Neural cell (in vitro differentiated cells): ENCODE data around the gene GALNT5. TPM values are rescaled to one million over a fixed set of nuclear protein-coding genes. Genes with fewer than 3 reads are reported as not detected.

Source experiments
- H2AFZ ChIP-seq: fragments of 200-600, 300-800 bp; sonication (generic), shearing (Covaris generic); 2 replicates; pipeline ENCODE4 v1.6.0; 2014; ENCODE audit warnings: low read depth, mild to moderate bottlenecking, antibody characterized with exemption, low read length, moderate library complexity
- H3F3A ChIP-seq: fragments of 200-600 bp; shearing (Covaris generic); 2 replicates; pipeline ENCODE4 v1.6.1; 2016; ENCODE audit warnings: mild to moderate bottlenecking, moderate library complexity, mixed read lengths, antibody characterized with exemption, low read length; ENCODE audit not compliant: insufficient read depth, poor library complexity, severe bottlenecking
- H3K27ac ChIP-seq: fragments of 200-600, 300-800 bp; sonication (generic), shearing (Covaris generic); 2 replicates; pipeline ENCODE4 v1.5.1; 2014; ENCODE audit warnings: mild to moderate bottlenecking, low read length, moderate library complexity
- H3K27me3 ChIP-seq: fragments of 300-800, 200-600 bp; sonication (generic), shearing (Covaris generic); 2 replicates; pipeline ENCODE4 v1.6.0; 2014; ENCODE audit warnings: mild to moderate bottlenecking, low read depth, low read length, moderate library complexity; ENCODE audit not compliant: insufficient read depth
- H3K36me3 ChIP-seq: fragments of 300-800, 200-600 bp; sonication (generic), shearing (Covaris generic); 2 replicates; pipeline ENCODE4 v1.5.1; 2014; ENCODE audit warnings: mild to moderate bottlenecking, antibody characterized with exemption, low read length, moderate library complexity; ENCODE audit not compliant: insufficient read depth
- H3K4me2 ChIP-seq: fragments of 300-800, 200-600 bp; sonication (generic), shearing (Covaris generic); 2 replicates; pipeline ENCODE4 v1.6.0; 2014; ENCODE audit warnings: mild to moderate bottlenecking, low read length
- H3K4me3 ChIP-seq: fragments of 300-800, 200-600 bp; sonication (generic), shearing (Covaris generic); 2 replicates; pipeline ENCODE4 v1.5.1; 2014; ENCODE audit warnings: mild to moderate bottlenecking, low read length, moderate library complexity
- H3K79me2 ChIP-seq: fragments of 200-600 bp; shearing (Covaris generic); replicated peaks from 2 replicates; pipeline ENCODE4 v1.6.0; 2014; ENCODE audit warnings: mild to moderate bottlenecking, low read length, moderate library complexity; ENCODE audit not compliant: insufficient read depth
- H3K9ac ChIP-seq: fragments of 300-800, 200-600 bp; sonication (generic), shearing (Covaris generic); 2 replicates; pipeline ENCODE4 v1.6.1; 2016; ENCODE audit warnings: mild to moderate bottlenecking, low read length, mixed read lengths
- H3K9me2 ChIP-seq: fragments of 200-600 bp; shearing (Covaris generic); 2 replicates; pipeline ENCODE4 v1.6.1; 2016; ENCODE audit warnings: mild to moderate bottlenecking, low read length, mixed read lengths; ENCODE audit not compliant: insufficient read depth
- H3K9me3 ChIP-seq: fragments of 200-600, 300-800 bp; sonication (generic), shearing (Covaris generic); 2 replicates; pipeline ENCODE4 v1.6.1; 2016; ENCODE audit warnings: mild to moderate bottlenecking, mixed run types, low read length, moderate library complexity, mixed read lengths
- H4K20me1 ChIP-seq: fragments of 200-600 bp; shearing (Covaris generic); 2 replicates; pipeline ENCODE4 v1.6.1; 2016; ENCODE audit warnings: mild to moderate bottlenecking, mixed run types; ENCODE audit not compliant: insufficient read depth
- CTCF ChIP-seq: fragments of 450-650 bp; IDR thresholded peaks from 2 replicates; pipeline ENCODE4 v1.5.1; 2014; ENCODE audit warnings: antibody characterized with exemption, mild to moderate bottlenecking, moderate library complexity; ENCODE audit not compliant: poor library complexity, severe bottlenecking
- EP300 ChIP-seq: fragments of 450-650 bp; conservative IDR thresholded peaks from 2 replicates; pipeline ENCODE4 v1.6.1; 2014; ENCODE audit warnings: antibody characterized with exemption, mild to moderate bottlenecking, moderate library complexity; ENCODE audit not compliant: poor library complexity, severe bottlenecking
- EZH2 ChIP-seq: fragments of 200-600, 300-800 bp; shearing (Covaris generic), sonication (generic); IDR thresholded peaks from 2 replicates; pipeline ENCODE4 v1.6.1; 2014; ENCODE audit warnings: antibody characterized with exemption, low read length, borderline replicate concordance, mild to moderate bottlenecking; ENCODE audit not compliant: insufficient read depth, poor library complexity, severe bottlenecking
- MXI1 ChIP-seq: fragments of 450-650 bp; conservative IDR thresholded peaks from 2 replicates; pipeline ENCODE4 v1.6.1; 2014; ENCODE audit warnings: antibody characterized with exemption, mild to moderate bottlenecking; ENCODE audit not compliant: poor library complexity, severe bottlenecking
- POLR2AphosphoS5 ChIP-seq: IDR thresholded peaks from 2 replicates; pipeline ENCODE4 v1.6.1; 2012
- RAD21 ChIP-seq: fragments of 450-650 bp; conservative IDR thresholded peaks from 2 replicates; pipeline ENCODE4 v1.6.1; 2014; ENCODE audit warnings: antibody characterized with exemption, mild to moderate bottlenecking, moderate library complexity
- REST ChIP-seq: IDR thresholded peaks from 2 replicates; pipeline ENCODE4 v1.6.1; 2012; ENCODE audit warnings: borderline replicate concordance
- SMC3 ChIP-seq: fragments of 450-650 bp; conservative IDR thresholded peaks from 2 replicates; pipeline ENCODE4 v1.6.1; 2014; ENCODE audit warnings: antibody characterized with exemption, mild to moderate bottlenecking, moderate library complexity; ENCODE audit not compliant: poor library complexity
- TAF1 ChIP-seq: IDR thresholded peaks from 2 replicates; pipeline ENCODE4 v1.6.1; 2012; ENCODE audit warnings: low read depth
- polyA plus RNA-seq: library from polyadenylated mRNA; depleted of rRNA; stranded (reverse); fragments of >200 nt; gene quantifications from 2 replicates; pipeline ENCODE4 v1.2.3, GENCODE V29; 2014

Gene GALNT5
- polyA plus RNA-seq, 1 donor from 2014 or later: not detected

- no peaks in the 10 kb centered on the region for H3K27me3 ChIP-seq
- no peak overlapping the region for H3K27ac ChIP-seq
- TF ChIP-seq CTCF: no peak
- TF ChIP-seq MXI1: no peak
- TF ChIP-seq SMC3: no peak
- TF ChIP-seq POLR2AphosphoS5: no peak
- TF ChIP-seq EP300: no peak
- TF ChIP-seq RAD21: no peak
- no peak for TF ChIP-seq EZH2
- no peak for TF ChIP-seq REST
Observed at GRCh38 chr2:157251932-157252331, 5.6 kb upstream of the GALNT5 start.

GRCh38 chr2:157252529-157252928 lies 5.0 kb upstream of the GALNT5 start:
- no peaks in the 10 kb centered on the region for H4K20me1 ChIP-seq
- H3K9me2 ChIP-seq: no peaks in the 10 kb centered on the region
- H3K36me3 ChIP-seq: no peaks in the 10 kb centered on the region
- H3K9ac ChIP-seq: no peak overlapping the region
- H3K79me2 ChIP-seq: no peaks in the 10 kb centered on the region
- H3K4me3 ChIP-seq: no peak overlapping the region
- no peak overlapping the region for H2AFZ ChIP-seq
- H3K4me2 ChIP-seq: no peak overlapping the region
- H3K27ac ChIP-seq: no peak overlapping the region
- H3K27me3 ChIP-seq: no peaks in the 10 kb centered on the region
- TF ChIP-seq POLR2AphosphoS5 (no peak), REST (no peak), TAF1 (no peak), SMC3 (no peak), MXI1 (no peak), CTCF (no peak), EZH2 (no peak)
- no peaks in the 10 kb centered on the region for H3F3A ChIP-seq
- H3K9me3 ChIP-seq: no peaks in the 10 kb centered on the region

More at GRCh38 chr2:157251932-157252331, 5.6 kb upstream of the GALNT5 start:
- H2AFZ ChIP-seq: no peak overlapping the region
- H3K4me2 ChIP-seq: no peak overlapping the region
- no peak overlapping the region for H3K4me3 ChIP-seq
- no peak overlapping the region for H3K9ac ChIP-seq
- no peaks in the 10 kb centered on the region for H3K9me2 ChIP-seq
- no peaks in the 10 kb centered on the region for H4K20me1 ChIP-seq
- H3K9me3 ChIP-seq: no peaks in the 10 kb centered on the region
- no peaks in the 10 kb centered on the region for H3K36me3 ChIP-seq
- no peaks in the 10 kb centered on the region for H3K79me2 ChIP-seq
- H3F3A ChIP-seq: no peaks in the 10 kb centered on the region
